HG02678 (cell line): ENCODE data around the gene ACACA.
"Not testable (repeated sequence)": the region's sequence is repeated elsewhere in the genome, so short reads cannot be mapped to it uniquely, and the experiment has no call there.

ENCODE experiments used
- ATAC-seq: cut with Tn5 transposase; IDR thresholded peaks from one replicate; pipeline ENCODE4 v1.9.1; 2021; ENCODE audit warnings: mild to moderate bottlenecking, moderate library complexity; ENCODE audit not compliant: unreplicated experiment

The ACACA gene

GRCh38 chr17:37406635-37407461 is at the start of gene ACACA, which contains the start of gene TADA2A:
ACACA (minus strand) TSS chr17:37406836; CDS start chr17:37406299, 537 bp downstream.
TADA2A (plus strand) TSS chr17:37406886; CDS start chr17:37411366, 4,480 bp downstream.
- ATAC-seq = peak; percentile 84

- no peak for ATAC-seq
Measured at GRCh38 chr17:37450112-37450511, 43.5 kb upstream of the ACACA start.

GRCh38 chr17:37447641-37448040 is 41.0 kb upstream of the ACACA start:
- ATAC-seq = no peak

GRCh38 chr17:37446027-37446426 is 39.4 kb upstream of the ACACA start:
- no peak for ATAC-seq

- ATAC-seq = not testable (repeated sequence)
Measured at GRCh38 chr17:37441369-37442014, 34.9 kb upstream of the ACACA start.

- no peak for ATAC-seq
Measured at GRCh38 chr17:37440424-37440823, 33.8 kb upstream of the ACACA start.

- no peak for ATAC-seq
Measured at GRCh38 chr17:37438141-37438540, 31.5 kb upstream of the ACACA start.

GRCh38 chr17:37432671-37433070 is 26.0 kb upstream of the ACACA start:
- no peak for ATAC-seq

- no peak for ATAC-seq
Measured at GRCh38 chr17:37430051-37430627, 23.5 kb upstream of the ACACA start.

- ATAC-seq = no peak
Measured at GRCh38 chr17:37429453-37429852, 22.8 kb upstream of the ACACA start.

GRCh38 chr17:37429039-37429438 is 22.4 kb upstream of the ACACA start:
- ATAC-seq = no peak

GRCh38 chr17:37425268-37425667 is 18.6 kb upstream of the ACACA start:
- no peak for ATAC-seq

- no peak for ATAC-seq
Measured at GRCh38 chr17:37422971-37423625, 16.5 kb upstream of the ACACA start.

GRCh38 chr17:37417852-37418251 is 11.2 kb upstream of the ACACA start:
- no peak for ATAC-seq

- ATAC-seq = no peak
Measured at GRCh38 chr17:37413875-37414519, 7.4 kb upstream of the ACACA start.

- ATAC-seq = no peak
Measured at GRCh38 chr17:37410357-37410756, 3.7 kb upstream of the ACACA start.

- not testable (repeated sequence) for ATAC-seq
Measured at GRCh38 chr17:37408145-37408479, 1.5 kb upstream of the ACACA start.

- ATAC-seq = no peak
Measured at GRCh38 chr17:37405955-37406634, 541 bp downstream of the ACACA start.

GRCh38 chr17:37405522-37405921 is 1.1 kb downstream of the ACACA start:
- not testable (repeated sequence) for ATAC-seq

GRCh38 chr17:37400505-37400904 is 6.1 kb downstream of the ACACA start:
- ATAC-seq = no peak
